HG02840 (cell line): Measurements from ENCODE around the gene PTPN5.

Experiments used
- ATAC-seq: cut with Tn5 transposase; IDR thresholded peaks from one replicate; pipeline ENCODE4 v1.9.1; 2021; ENCODE audit warnings: mild to moderate bottlenecking, moderate library complexity, moderate number of reproducible peaks; ENCODE audit not compliant: unreplicated experiment, low FRiP score

Gene PTPN5

GRCh38 chr11:18743900-18744514 lies 47.6 kb downstream of the PTPN5 start:
- no peak for ATAC-seq

GRCh38 chr11:18743365-18743764 lies 48.2 kb downstream of the PTPN5 start:
- ATAC-seq: no peak

- ATAC-seq: no peak
Observed at GRCh38 chr11:18741783-18742182, 49.8 kb downstream of the PTPN5 start.

GRCh38 chr11:18739685-18740084 lies 51.9 kb downstream of the PTPN5 start:
- no peak for ATAC-seq

GRCh38 chr11:18737642-18738041 lies 54.0 kb downstream of the PTPN5 start:
- no peak for ATAC-seq

- ATAC-seq: no peak
Observed at GRCh38 chr11:18736590-18737148, 54.9 kb downstream of the PTPN5 start.

GRCh38 chr11:18733202-18733601 lies 58.4 kb downstream of the PTPN5 start:
- ATAC-seq: no peak

- no peak for ATAC-seq
Observed at GRCh38 chr11:18731949-18732821, 59.4 kb downstream of the PTPN5 start.

GRCh38 chr11:18731441-18731840 lies 60.2 kb downstream of the PTPN5 start:
- no peak for ATAC-seq

- ATAC-seq: no peak
Observed at GRCh38 chr11:18730020-18730419, 61.6 kb downstream of the PTPN5 start.

- ATAC-seq: no peak
Observed at GRCh38 chr11:18729426-18729825, 62.2 kb downstream of the PTPN5 start.

GRCh38 chr11:18728658-18729057 lies 62.9 kb downstream of the PTPN5 start:
- no peak for ATAC-seq

GRCh38 chr11:18727479-18728236 lies 63.9 kb downstream of the PTPN5 start:
- ATAC-seq: no peak

GRCh38 chr11:18726040-18726439 lies 65.6 kb downstream of the PTPN5 start, which contains the start of gene IGSF22:
IGSF22 (minus strand) TSS chr11:18726188; CDS start chr11:18724236, 1,952 bp downstream.
- no peak for ATAC-seq

GRCh38 chr11:18723991-18724390 lies 67.6 kb downstream of the PTPN5 start:
- no peak for ATAC-seq

GRCh38 chr11:18722293-18722637 lies 69.3 kb downstream of the PTPN5 start:
- no peak for ATAC-seq

- ATAC-seq: peak; percentile 66
Observed at GRCh38 chr11:18721561-18722292, 69.9 kb downstream of the PTPN5 start.

- peak; percentile 49 for ATAC-seq
Observed at GRCh38 chr11:18720808-18721560, 70.6 kb downstream of the PTPN5 start.

GRCh38 chr11:18720091-18720807 lies 71.3 kb downstream of the PTPN5 start:
- no peak for ATAC-seq
